GM03348 (cell line): ENCODE data around the gene MAGIX.
A peak's percentile ranks its signal among the peaks of the same experiment; 100 is the strongest.

ENCODE experiments used
- DNase-seq: peaks from one replicate; pipeline ENCODE4 v3.0.0; 2012; ENCODE audit warnings: low spot score

The MAGIX gene

GRCh38 chrX:49184294-49185281, 22.0 kb downstream of the MAGIX start:
- DNase-seq, result peak; percentile 81

- DNase-seq, result peak; percentile 70
Measured at GRCh38 chrX:49186125-49187027, 23.8 kb downstream of the MAGIX start, which contains the start of gene PRICKLE3. Gene PRICKLE3, minus strand, starts transcription at chrX:49186373. Its CDS starts 76 bp downstream, at chrX:49186297.

GRCh38 chrX:49187028-49187394, 24.5 kb downstream of the MAGIX start:
- DNase-seq, result no peak

GRCh38 chrX:49187526-49187925, 25.0 kb downstream of the MAGIX start:
- DNase-seq, result no peak

- no peak for DNase-seq
Measured at GRCh38 chrX:49188468-49189076, 26.0 kb downstream of the MAGIX start.

GRCh38 chrX:49189606-49190005, 27.0 kb downstream of the MAGIX start:
- no peak for DNase-seq

GRCh38 chrX:49190821-49191573, 28.4 kb downstream of the MAGIX start:
- DNase-seq, result peak; percentile 93

GRCh38 chrX:49191574-49192011, 29.0 kb downstream of the MAGIX start:
- no peak for DNase-seq

GRCh38 chrX:49192722-49193328, 30.3 kb downstream of the MAGIX start:
- peak; percentile 23 for DNase-seq

GRCh38 chrX:49193542-49193964, 31.0 kb downstream of the MAGIX start:
- no peak for DNase-seq

GRCh38 chrX:49197543-49198087, 35.1 kb downstream of the MAGIX start:
- DNase-seq, result no peak

GRCh38 chrX:49198540-49199314, 36.2 kb downstream of the MAGIX start:
- DNase-seq, result no peak

GRCh38 chrX:49199315-49199595, 36.7 kb downstream of the MAGIX start:
- DNase-seq, result no peak

GRCh38 chrX:49199906-49200771, 37.6 kb downstream of the MAGIX start, which contains the start of gene SYP:
Gene SYP, minus strand, starts transcription at chrX:49200193. Its CDS starts 7 bp downstream, at chrX:49200186.
- DNase-seq, result peak; percentile 96

GRCh38 chrX:49202022-49202421, 39.5 kb downstream of the MAGIX start:
- DNase-seq, result no peak

GRCh38 chrX:49203536-49203935, 41.0 kb downstream of the MAGIX start:
- DNase-seq, result no peak

- DNase-seq, result no peak
Measured at GRCh38 chrX:49204017-49204416, 41.5 kb downstream of the MAGIX start.

- DNase-seq, result no peak
Measured at GRCh38 chrX:49204709-49205108, 42.2 kb downstream of the MAGIX start.

GRCh38 chrX:49205443-49205842, 42.9 kb downstream of the MAGIX start:
- no peak for DNase-seq
